ENCODE results near the gene PLEKHF1.

PLEKHF1 gene

GRCh38 chr19:29651622-29652394 lies 13.5 kb upstream of the PLEKHF1 start:
- DNase-seq (ENCODE audit: low read depth in 1 of 2, low spot score in 1 of 2) = no peak
- Histone ChIP-seq H3K27ac (replicated peaks) (no peak overlapping the region), H3K4me3 (replicated peaks; ENCODE audit: insufficient read depth, low read length) (no peak overlapping the region), H3K27me3 (ENCODE audit: insufficient read depth, poor library complexity, severe bottlenecking) (no peaks in the 10 kb centered on the region)
- TF ChIP-seq SPI1 (IDR thresholded peaks at IDR 0.05; ENCODE audit: borderline replicate concordance, low read depth) = no peak
- TF ChIP-seq REST (IDR thresholded peaks at IDR 0.05; ENCODE audit: insufficient replicate concordance, low read depth) = no peak
- TF ChIP-seq POLR2AphosphoS5 (IDR thresholded peaks at IDR 0.05; ENCODE audit: low read depth) = no peak

DNA sequence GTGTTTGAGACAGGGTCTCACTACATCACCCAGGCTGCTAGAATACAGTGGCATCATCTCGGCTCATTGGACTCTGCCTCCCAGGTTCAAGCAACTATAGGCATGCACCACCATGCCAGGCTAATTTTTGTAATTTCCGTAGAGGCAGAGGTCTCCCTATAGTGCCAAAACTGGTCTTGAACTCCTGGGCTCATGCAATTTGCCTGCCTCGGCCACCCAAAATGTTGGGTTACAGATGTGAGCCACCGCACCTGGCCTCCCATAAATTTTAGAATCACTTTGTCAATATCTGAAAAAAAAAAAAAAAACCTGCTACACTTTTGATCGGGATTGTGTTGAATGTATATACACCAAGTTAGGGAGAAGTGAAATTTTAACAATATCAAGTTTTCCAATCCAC lies 11.9 kb upstream of the PLEKHF1 start:
- H3K27ac ChIP-seq (replicated peaks) = no peak overlapping the region
- no peak overlapping the region for H3K4me3 ChIP-seq (replicated peaks; ENCODE audit: insufficient read depth, low read length)
- DNase-seq (ENCODE audit: low read depth in 1 of 2, low spot score in 1 of 2) = no peak
- no peaks in the 10 kb centered on the region for H3K27me3 ChIP-seq (ENCODE audit: insufficient read depth, poor library complexity, severe bottlenecking)
- no peak for TF ChIP-seq REST (IDR thresholded peaks at IDR 0.05; ENCODE audit: insufficient replicate concordance, low read depth)
- no peak for TF ChIP-seq SPI1 (IDR thresholded peaks at IDR 0.05; ENCODE audit: borderline replicate concordance, low read depth)
- TF ChIP-seq POLR2AphosphoS5 (IDR thresholded peaks at IDR 0.05; ENCODE audit: low read depth) = no peak
- no peak for TF ChIP-seq GABPA (IDR thresholded peaks at IDR 0.05; ENCODE audit: low read depth)
- TF ChIP-seq CTCF (IDR thresholded peaks at IDR 0.05; ENCODE audit: insufficient read depth, low read length) = no peak

- Histone ChIP-seq H3K4me3 (replicated peaks; ENCODE audit: insufficient read depth, low read length) (no peak overlapping the region), H3K27me3 (ENCODE audit: insufficient read depth, poor library complexity, severe bottlenecking) (no peaks in the 10 kb centered on the region)
- DNase-seq (ENCODE audit: low read depth in 1 of 2, low spot score in 1 of 2) = no peak
These were observed 9.5 kb upstream of the PLEKHF1 start for GRCh38 chr19:29655648-29656335.

More at GRCh38 chr19:29655648-29656335, 9.5 kb upstream of the PLEKHF1 start:
- TF ChIP-seq GABPA (IDR thresholded peaks at IDR 0.05; ENCODE audit: low read depth) (no peak), POLR2AphosphoS5 (IDR thresholded peaks at IDR 0.05; ENCODE audit: low read depth) (no peak), SPI1 (IDR thresholded peaks at IDR 0.05; ENCODE audit: borderline replicate concordance, low read depth) (no peak), REST (IDR thresholded peaks at IDR 0.05; ENCODE audit: insufficient replicate concordance, low read depth) (no peak), CTCF (IDR thresholded peaks at IDR 0.05; ENCODE audit: insufficient read depth, low read length) (no peak)
- H3K27ac ChIP-seq (replicated peaks) = no peak overlapping the region
